ENCODE results near the gene USP14.

DNA sequence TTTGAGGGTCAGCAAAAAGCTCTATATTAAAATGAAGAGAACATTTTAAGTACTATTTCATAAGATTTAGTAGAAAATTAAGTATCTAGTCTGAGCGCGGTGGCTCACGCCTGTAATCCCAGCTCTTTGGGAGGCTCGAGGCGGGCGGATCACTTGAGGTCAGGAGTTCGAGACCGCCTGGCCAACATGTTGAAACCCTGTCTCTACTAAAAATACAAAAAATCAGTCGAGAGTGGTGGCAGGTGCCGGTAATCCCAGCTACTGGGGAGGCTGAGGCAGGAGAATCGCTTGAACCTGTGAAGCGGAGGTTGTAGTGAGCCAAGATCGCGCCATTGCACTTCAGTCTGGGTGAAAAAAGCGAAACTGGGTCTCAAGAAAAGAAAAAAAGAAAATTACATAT is 1.6 kb downstream of the USP14 start:
- TF ChIP-seq POLR2A (IDR thresholded peaks at IDR 0.05), result no peak
- TF ChIP-seq, protein P1, sequence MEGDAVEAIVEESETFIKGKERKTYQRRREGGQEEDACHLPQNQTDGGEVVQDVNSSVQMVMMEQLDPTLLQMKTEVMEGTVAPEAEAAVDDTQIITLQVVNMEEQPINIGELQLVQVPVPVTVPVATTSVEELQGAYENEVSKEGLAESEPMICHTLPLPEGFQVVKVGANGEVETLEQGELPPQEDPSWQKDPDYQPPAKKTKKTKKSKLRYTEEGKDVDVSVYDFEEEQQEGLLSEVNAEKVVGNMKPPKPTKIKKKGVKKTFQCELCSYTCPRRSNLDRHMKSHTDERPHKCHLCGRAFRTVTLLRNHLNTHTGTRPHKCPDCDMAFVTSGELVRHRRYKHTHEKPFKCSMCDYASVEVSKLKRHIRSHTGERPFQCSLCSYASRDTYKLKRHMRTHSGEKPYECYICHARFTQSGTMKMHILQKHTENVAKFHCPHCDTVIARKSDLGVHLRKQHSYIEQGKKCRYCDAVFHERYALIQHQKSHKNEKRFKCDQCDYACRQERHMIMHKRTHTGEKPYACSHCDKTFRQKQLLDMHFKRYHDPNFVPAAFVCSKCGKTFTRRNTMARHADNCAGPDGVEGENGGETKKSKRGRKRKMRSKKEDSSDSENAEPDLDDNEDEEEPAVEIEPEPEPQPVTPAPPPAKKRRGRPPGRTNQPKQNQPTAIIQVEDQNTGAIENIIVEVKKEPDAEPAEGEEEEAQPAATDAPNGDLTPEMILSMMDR (IDR thresholded peaks at IDR 0.05), result no peak
- TF ChIP-seq POLR2AphosphoS5 (IDR thresholded peaks at IDR 0.05), result no peak

Data from upper lobe of left lung (tissue), 4 donors.